Skeletal muscle tissue (tissue), 5 donors: ENCODE data around the gene ZNF324. TPM values are rescaled to one million over a fixed set of nuclear protein-coding genes. Genes with fewer than 3 reads are reported as not detected.

Source experiments
- H3K27ac ChIP-seq: one replicate; pipeline ENCODE4 v1.7.0; 2013; ENCODE audit warnings: mild to moderate bottlenecking, low read depth, low read length, inconsistent platforms
- H3K27me3 ChIP-seq, 3 donors: one replicate each; pipeline ENCODE4 v1.7.0; 2013; ENCODE audit warnings: low read length in 3 of 3; ENCODE audit not compliant: control insufficient read depth in 3 of 3, insufficient read depth in 3 of 3
- H3K36me3 ChIP-seq, 3 donors: one replicate each; pipeline ENCODE4 v1.7.0; 2013; ENCODE audit warnings: low read length in 3 of 3; ENCODE audit not compliant: control insufficient read depth in 3 of 3, insufficient read depth in 3 of 3
- H3K4me1 ChIP-seq, 3 donors: one replicate each; pipeline ENCODE4 v1.7.0; 2013; ENCODE audit warnings: low read length in 3 of 3, mild to moderate bottlenecking in 3 of 3; ENCODE audit not compliant: control insufficient read depth in 3 of 3, insufficient read depth in 3 of 3
- H3K4me3 ChIP-seq, 3 donors: one replicate each; pipeline ENCODE4 v1.7.0; 2013; ENCODE audit warnings: low read length in 3 of 3
- H3K9ac ChIP-seq, 3 donors: one replicate each; pipeline ENCODE4 v1.7.0; 2013; ENCODE audit warnings: low read length in 3 of 3, mild to moderate bottlenecking in 3 of 3, moderate library complexity in 2 of 3, low read depth in 1 of 3
- H3K9me3 ChIP-seq, 3 donors: one replicate each; pipeline ENCODE4 v1.7.0; 2013; ENCODE audit warnings: low read length in 3 of 3; ENCODE audit not compliant: control insufficient read depth in 3 of 3
- small RNA-seq: library from RNA; depleted of rRNA; stranded (forward); fragments of <200 nt; gene quantifications from one replicate; pipeline ENCODE3, GENCODE V24; 2014
- total RNA-seq: library from RNA; depleted of rRNA; stranded (reverse); fragments of >200 nt; gene quantifications from one replicate; pipeline ENCODE4 v1.2.3, GENCODE V29; 2014
- donor health status: Osteomylitis.

Gene ZNF324
- total RNA-seq, 1 donor from 2014 or later: 9.9 TPM

GRCh38 chr19:58520257-58520599 is 53.3 kb downstream of the ZNF324 start:
- Histone ChIP-seq H3K4me1 (peaks cover 35 to 51% (median 35%) of the 10 kb centered on the region in 3 donors), H3K9ac (peak overlapping the region; percentile 95 to 96 (median 95)), H3K4me3 (peak overlapping the region; percentile 93 to 97 (median 96))

DNA sequence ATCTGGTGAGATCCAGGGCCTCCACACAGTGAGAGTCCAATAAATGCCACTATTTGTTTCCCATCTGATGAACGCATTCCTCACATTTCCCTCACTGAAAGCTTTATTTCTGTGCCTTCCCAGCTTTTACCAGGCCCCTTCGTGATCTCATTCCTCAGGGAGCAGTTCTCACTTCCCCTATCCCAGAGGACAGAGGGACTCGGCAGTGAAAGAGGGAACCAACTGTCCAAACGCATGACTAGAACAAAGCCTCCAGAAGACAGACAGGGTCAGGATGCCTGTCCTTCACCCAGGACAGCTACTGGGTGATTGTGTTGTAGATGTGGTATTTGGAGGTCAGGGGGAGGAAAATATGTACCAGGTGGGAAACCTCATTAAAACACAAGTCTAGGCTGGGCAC is 54.8 kb downstream of the ZNF324 start:
- Histone ChIP-seq H3K9ac (no peak overlapping the region), H3K36me3 (peaks cover 3 to 9% (median 8%) of the 10 kb centered on the region in 3 donors), H3K27ac (no peak overlapping the region), H3K27me3 (no peaks in the 10 kb centered on the region), H3K9me3 (no peaks in the 10 kb centered on the region), H3K4me3 (no peak overlapping the region), H3K4me1 (peaks cover 24 to 39% (median 25%) of the 10 kb centered on the region in 3 donors)

More at GRCh38 chr19:58520257-58520599, 53.3 kb downstream of the ZNF324 start:
- Histone ChIP-seq H3K27me3 (no peaks in the 10 kb centered on the region), H3K27ac (peak overlapping the region; percentile 94), H3K36me3 (peaks cover 11 to 18% (median 17%) of the 10 kb centered on the region in 3 donors), H3K9me3 (no peaks in the 10 kb centered on the region)

GRCh38 chr19:58522709-58523108 is 55.8 kb downstream of the ZNF324 start:
- Histone ChIP-seq H3K4me1 (peaks cover 19 to 29% (median 21%) of the 10 kb centered on the region in 3 donors), H3K27ac (no peak overlapping the region), H3K36me3 (peaks cover 0 to under 1% (median 0%) of the 10 kb centered on the region in 3 donors), H3K9me3 (no peaks in the 10 kb centered on the region), H3K4me3 (no peak overlapping the region), H3K9ac (peak overlapping the region in 1 of 3 donors; percentile 8), H3K27me3 (no peaks in the 10 kb centered on the region)

Small RNAs within 50 kb of the gene (small RNA-seq; reads per million reads assigned to genes)
- gene RN7SL693P (not detected), gene RNU6-1337P (not detected)

Other genes starting within 250 kb of the ZNF324 start
- 26.1 TPM for gene ZNF544, start 238.2 kb upstream of the ZNF324 start, total RNA-seq
- gene ZNF8, start 188.1 kb upstream of the ZNF324 start, total RNA-seq: 6.3 TPM
- gene ERVK3-1, start 161.7 kb upstream of the ZNF324 start, total RNA-seq: 14.1 TPM
- 2.6 TPM for gene ZSCAN22, start 140.1 kb upstream of the ZNF324 start, total RNA-seq
- under 0.01 TPM for gene A1BG, start 113.6 kb upstream of the ZNF324 start, total RNA-seq
- 2.1 TPM for gene ZNF497, start 104.3 kb upstream of the ZNF324 start, total RNA-seq
- 0.52 TPM for gene ZNF837, start 86.0 kb upstream of the ZNF324 start, total RNA-seq
- gene RPS5, start 79.8 kb upstream of the ZNF324 start, total RNA-seq: 3,737 TPM
- gene RNF225, start 71.4 kb upstream of the ZNF324 start, total RNA-seq: not detected
- gene ZNF584, start 58.4 kb upstream of the ZNF324 start, total RNA-seq: 8.4 TPM
- gene ZNF132, start 26.9 kb upstream of the ZNF324 start, total RNA-seq: 9.9 TPM
- 5.7 TPM for gene ZNF324B, start 15.5 kb upstream of the ZNF324 start, total RNA-seq
- gene ZNF446, start 9.3 kb downstream of the ZNF324 start, total RNA-seq: 3.1 TPM
- 3.1 TPM for gene SLC27A5, start 44.9 kb downstream of the ZNF324 start, total RNA-seq
- 3.7 TPM for gene ZBTB45, start 52.7 kb downstream of the ZNF324 start, total RNA-seq
- gene TRIM28, start 77.0 kb downstream of the ZNF324 start, total RNA-seq: 277 TPM
- gene CHMP2A, start 88.0 kb downstream of the ZNF324 start, total RNA-seq: 68.9 TPM
- 73.6 TPM for gene UBE2M, start 91.5 kb downstream of the ZNF324 start, total RNA-seq
- 6.8 TPM for gene MZF1, start 106.3 kb downstream of the ZNF324 start, total RNA-seq